GM19238 (cell line): ENCODE measurements around the gene LTO1.

ENCODE experiments used
- DNase-seq: peaks from one replicate; pipeline ENCODE4 v3.0.0; 2011; ENCODE audit warnings: low spot score; ENCODE audit not compliant: insufficient read length

Gene LTO1

DNA sequence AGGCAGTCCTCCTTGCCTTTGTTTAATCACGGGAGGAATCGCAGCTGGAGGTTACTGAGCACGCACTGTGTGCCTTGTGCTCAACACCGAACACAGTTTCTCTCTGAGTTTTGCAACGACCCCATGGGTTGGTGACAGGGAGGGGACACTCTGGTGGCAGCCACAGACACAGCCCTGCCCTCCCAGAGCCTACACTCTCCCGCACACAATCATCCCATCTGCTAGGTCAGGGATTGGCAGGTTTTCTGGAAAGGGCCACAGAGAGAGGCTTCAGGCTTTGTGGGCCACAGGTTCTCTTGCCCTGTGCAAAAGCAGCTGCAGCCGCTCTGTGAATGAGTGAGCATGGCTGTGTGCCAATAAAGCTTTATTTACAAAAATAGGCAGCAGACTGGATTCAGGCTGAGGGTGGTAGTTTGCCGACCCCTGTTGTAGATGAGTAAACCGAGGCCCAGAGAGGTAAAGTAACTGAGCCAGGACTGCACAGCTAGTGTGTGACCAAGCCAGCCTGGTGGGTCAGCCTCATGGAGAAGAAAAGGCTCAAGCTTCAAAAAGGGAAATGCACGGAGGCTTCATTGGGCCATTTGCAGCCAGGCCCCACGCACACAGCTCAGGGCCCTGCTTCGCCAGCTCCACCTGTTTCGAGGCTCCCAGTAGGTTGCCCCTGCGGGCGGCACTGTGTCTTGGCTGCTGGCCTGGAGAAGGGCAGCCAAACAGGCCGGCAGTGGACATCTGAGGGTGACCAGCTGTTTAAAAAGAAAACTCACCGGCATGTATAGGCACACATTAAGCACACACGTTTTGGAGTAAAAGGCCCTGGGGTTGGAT, 16.3 kb downstream of the LTO1 start:
- no peak for DNase-seq

GRCh38 chr11:69657911-69658625, 17.1 kb downstream of the LTO1 start:
- no peak for DNase-seq

DNA sequence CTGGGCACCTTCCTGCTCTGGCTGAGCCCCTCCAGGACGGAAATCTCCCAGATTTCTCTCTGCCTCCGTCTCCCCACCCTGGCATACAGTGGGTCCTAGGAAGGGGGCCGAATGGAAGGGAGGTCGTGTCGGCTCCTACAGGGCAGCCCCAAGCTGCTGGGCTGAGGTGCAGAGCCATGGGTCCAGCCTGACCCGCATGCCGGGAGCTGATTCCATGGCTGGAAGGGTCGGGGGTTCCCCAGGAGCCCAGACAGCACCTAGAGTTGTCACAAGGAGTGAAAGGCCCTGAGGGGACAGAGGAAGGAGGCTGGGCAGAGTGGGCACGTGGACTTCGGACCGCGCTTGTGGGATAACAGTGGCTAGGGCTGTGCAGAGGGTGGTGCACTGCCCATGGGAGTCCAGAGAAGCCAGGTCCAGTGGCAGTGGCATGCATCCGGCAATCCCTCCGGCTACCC, 17.7 kb downstream of the LTO1 start:
- no peak for DNase-seq

DNA sequence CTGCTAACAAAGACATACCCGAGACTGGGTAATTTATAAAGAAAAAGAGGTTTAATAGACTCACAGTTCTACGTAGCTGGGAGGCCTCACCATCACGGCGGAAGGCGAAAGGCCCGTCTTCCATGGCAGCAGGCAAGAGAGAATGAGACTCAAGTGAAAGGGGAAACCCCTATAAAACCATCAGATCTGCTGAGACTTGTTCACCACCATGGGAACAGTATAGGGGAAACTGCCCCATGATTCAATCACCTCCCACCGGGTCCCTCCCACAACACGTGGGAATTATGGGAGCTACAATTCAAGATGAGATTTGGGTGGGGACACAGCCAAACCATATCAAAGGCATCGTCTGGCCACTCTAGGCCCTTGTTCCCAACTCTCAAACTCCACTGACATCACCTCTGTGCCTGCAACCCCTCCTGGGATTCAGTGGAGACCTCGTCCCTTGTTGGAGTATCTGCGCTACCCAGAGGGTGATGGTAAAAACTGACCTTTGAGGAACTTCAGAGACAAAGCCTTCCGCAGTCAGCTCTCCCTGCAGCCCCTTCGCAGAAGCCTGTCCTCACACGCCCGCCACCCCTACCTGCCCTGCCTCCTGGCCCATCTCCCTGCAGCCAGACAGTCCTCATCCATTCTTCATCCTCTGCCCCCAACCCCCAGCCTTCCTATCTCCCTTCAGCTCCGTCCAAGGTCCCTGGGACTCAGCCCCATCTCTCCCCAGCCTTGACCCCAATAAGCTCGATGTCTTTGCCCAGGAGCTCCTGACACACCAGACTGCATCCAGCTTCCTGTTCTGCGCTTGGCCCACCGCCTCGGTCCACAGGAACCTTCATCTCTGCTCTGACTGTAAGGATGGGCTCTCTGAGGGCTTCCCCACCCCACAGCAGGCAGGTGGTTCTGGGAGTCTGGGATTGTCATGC, 18.4 kb downstream of the LTO1 start:
- DNase-seq = no peak

GRCh38 chr11:69655479-69656428, 19.4 kb downstream of the LTO1 start:
- DNase-seq = no peak

- DNase-seq = no peak
Measured at GRCh38 chr11:69654660-69655478, 20.3 kb downstream of the LTO1 start.

DNA sequence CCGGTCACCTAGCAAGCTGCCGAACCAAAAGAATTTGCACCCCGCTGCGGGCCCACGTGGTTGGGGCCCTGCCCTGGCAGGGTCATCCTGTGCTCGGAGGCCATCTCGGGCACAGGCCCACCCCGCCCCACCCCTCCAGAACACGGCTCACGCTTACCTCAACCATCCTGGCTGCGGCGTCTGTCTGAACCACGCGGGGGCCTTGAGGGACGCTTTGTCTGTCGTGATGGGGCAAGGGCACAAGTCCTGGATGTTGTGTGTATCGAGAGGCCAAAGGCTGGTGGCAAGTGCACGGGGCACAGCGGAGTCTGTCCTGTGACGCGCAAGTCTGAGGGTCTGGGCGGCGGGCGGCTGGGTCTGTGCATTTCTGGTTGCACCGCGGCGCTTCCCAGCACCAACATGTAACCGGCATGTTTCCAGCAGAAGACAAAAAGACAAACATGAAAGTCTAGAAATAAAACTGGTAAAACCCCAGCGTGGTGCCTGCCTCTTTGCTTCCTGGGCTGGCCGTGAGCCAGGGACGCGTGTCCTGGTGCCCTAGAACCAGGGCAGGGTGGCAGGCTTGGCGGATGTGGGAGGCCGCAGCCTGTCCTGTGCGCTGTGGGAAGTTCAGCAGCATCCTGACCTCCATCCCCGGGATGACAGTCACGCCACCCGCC, 21.0 kb downstream of the LTO1 start:
- DNase-seq = no peak

GRCh38 chr11:69653406-69653960, 21.7 kb downstream of the LTO1 start:
- DNase-seq = no peak

DNA sequence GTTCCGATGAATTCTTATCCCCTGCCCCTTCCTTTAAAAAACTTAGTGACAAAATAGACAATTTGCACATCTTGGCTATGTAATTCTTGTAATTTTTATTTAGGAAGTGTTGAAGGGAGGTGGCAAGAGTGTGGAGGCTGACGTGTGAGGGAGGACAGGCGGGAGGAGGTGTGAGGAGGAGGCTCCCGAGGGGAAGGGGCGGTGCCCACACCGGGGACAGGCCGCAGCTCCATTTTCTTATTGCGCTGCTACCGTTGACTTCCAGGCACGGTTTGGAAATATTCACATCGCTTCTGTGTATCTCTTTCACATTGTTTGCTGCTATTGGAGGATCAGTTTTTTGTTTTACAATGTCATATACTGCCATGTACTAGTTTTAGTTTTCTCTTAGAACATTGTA, 22.2 kb downstream of the LTO1 start:
- no peak for DNase-seq

GRCh38 chr11:69651834-69652620, 23.1 kb downstream of the LTO1 start:
- no peak for DNase-seq

DNA sequence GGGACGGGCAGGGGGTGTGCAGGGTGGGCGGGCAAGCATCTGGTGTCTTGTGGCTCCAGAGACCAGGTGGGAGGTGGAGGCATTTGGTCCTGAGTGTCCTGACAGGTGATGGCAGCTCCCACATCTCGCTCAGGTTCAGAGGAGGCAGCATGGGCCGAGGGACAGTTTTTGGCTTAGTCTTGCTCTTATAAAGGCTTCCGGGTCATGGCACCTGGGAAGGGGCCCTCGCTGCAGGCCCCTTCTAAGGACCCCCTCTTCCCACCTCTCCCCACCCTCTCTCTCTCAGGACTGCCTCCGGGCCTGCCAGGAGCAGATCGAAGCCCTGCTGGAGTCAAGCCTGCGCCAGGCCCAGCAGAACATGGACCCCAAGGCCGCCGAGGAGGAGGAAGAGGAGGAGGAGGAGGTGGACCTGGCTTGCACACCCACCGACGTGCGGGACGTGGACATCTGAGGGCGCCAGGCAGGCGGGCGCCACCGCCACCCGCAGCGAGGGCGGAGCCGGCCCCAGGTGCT, 24.3 kb downstream of the LTO1 start:
- DNase-seq = no peak

DNA sequence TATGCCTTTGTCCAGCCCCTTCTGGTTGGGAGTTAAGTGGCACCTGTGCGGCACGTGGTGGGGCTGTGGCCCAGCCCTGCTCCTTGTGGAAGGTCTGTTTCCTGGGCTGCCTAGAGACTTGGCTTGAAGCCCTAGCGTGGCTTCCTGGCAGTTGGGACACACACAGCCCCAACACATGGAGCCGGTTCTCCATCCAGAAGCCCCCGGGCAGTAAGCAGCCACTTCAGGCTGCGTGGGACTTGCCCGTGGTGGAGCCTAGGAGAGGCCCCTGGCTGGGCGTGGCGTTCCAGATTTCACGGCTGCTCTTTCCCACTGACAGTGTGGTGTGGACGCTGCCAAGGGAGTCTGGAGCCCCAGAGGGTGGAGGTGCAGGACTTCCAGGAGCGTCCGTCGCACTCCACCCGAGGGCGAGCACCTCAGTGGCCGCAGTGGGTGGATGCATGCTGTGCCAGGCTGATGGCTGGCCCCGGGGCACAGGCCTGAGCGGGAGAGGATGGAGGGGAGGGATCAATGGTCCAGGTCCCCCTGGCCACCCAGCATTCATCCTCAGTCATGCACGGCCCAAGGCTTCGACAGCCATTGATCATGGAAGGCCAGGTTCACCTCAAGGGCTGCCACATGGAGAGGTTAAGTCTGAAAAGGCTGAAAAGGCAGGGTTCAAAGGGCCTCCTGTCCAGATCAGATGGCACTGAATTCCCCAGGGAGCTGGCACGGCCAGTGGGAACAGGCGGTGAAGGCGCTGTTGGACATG, 24.9 kb downstream of the LTO1 start:
- no peak for DNase-seq

- no peak for DNase-seq
Measured at GRCh38 chr11:69649576-69649900, 25.6 kb downstream of the LTO1 start.

DNA sequence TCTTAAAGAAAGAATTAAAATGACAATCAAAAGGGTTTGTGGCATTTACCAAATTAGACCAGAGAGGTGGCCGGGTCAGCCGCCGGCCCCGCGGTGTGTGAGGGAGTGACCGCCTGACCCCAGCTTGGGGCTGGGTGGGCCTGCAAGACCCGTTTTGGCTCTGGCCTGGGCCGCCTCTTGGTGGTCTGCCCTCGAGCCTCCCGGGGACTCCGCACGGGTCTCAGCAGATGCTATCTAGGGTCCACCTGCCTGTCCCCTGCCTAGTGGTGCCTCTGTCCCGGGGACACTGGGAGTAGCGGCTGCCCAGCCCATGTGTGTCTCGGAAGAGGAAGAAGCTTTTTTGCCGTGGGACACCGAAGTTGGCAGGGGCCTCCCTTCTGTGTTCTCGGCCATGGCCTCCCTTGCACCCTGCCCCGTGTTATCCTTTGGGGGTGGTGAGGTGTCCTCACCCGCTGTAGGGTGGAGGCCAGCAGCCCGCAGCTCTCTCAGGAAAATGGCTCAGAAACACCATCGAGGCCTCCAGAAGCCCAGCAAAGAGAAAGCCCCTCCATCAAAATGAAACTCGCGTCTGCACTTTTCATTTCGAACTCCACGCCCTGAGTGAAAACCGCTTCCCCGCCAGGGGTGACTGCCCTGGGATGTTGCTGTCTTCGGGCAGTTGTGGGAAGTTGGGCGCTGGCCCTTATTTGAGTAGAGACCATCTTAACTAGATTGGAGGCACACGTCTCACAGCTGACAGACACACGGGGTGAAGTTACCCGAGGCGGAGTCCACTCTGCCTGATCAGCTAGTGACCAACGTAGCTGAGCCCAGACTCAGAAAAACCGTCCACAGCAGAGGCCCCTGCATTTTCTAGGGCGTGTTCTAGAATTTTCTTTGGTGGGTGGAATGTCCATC, 26.2 kb downstream of the LTO1 start:
- DNase-seq = no peak

- DNase-seq = no peak
Measured at GRCh38 chr11:69647761-69648497, 27.2 kb downstream of the LTO1 start.

GRCh38 chr11:69647390-69647748, 27.8 kb downstream of the LTO1 start:
- no peak for DNase-seq
